Neural cell (in vitro differentiated cells): ENCODE results near the gene KRTAP21-2. TPM values are rescaled to one million over a fixed set of nuclear protein-coding genes. Genes with fewer than 3 reads are reported as not detected.

Experiments used
- H2AFZ ChIP-seq: fragments of 200-600, 300-800 bp; sonication (generic), shearing (Covaris generic); 2 replicates; pipeline ENCODE4 v1.6.0; 2014; ENCODE audit warnings: low read depth, mild to moderate bottlenecking, antibody characterized with exemption, low read length, moderate library complexity
- H3F3A ChIP-seq: fragments of 200-600 bp; shearing (Covaris generic); 2 replicates; pipeline ENCODE4 v1.6.1; 2016; ENCODE audit warnings: mild to moderate bottlenecking, moderate library complexity, mixed read lengths, antibody characterized with exemption, low read length; ENCODE audit not compliant: insufficient read depth, poor library complexity, severe bottlenecking
- H3K27ac ChIP-seq: fragments of 200-600, 300-800 bp; sonication (generic), shearing (Covaris generic); 2 replicates; pipeline ENCODE4 v1.5.1; 2014; ENCODE audit warnings: mild to moderate bottlenecking, low read length, moderate library complexity
- H3K27me3 ChIP-seq: fragments of 300-800, 200-600 bp; sonication (generic), shearing (Covaris generic); 2 replicates; pipeline ENCODE4 v1.6.0; 2014; ENCODE audit warnings: mild to moderate bottlenecking, low read depth, low read length, moderate library complexity; ENCODE audit not compliant: insufficient read depth
- H3K36me3 ChIP-seq: fragments of 300-800, 200-600 bp; sonication (generic), shearing (Covaris generic); 2 replicates; pipeline ENCODE4 v1.5.1; 2014; ENCODE audit warnings: mild to moderate bottlenecking, antibody characterized with exemption, low read length, moderate library complexity; ENCODE audit not compliant: insufficient read depth
- H3K4me2 ChIP-seq: fragments of 300-800, 200-600 bp; sonication (generic), shearing (Covaris generic); 2 replicates; pipeline ENCODE4 v1.6.0; 2014; ENCODE audit warnings: mild to moderate bottlenecking, low read length
- H3K4me3 ChIP-seq: fragments of 300-800, 200-600 bp; sonication (generic), shearing (Covaris generic); 2 replicates; pipeline ENCODE4 v1.5.1; 2014; ENCODE audit warnings: mild to moderate bottlenecking, low read length, moderate library complexity
- H3K79me2 ChIP-seq: fragments of 200-600 bp; shearing (Covaris generic); replicated peaks from 2 replicates; pipeline ENCODE4 v1.6.0; 2014; ENCODE audit warnings: mild to moderate bottlenecking, low read length, moderate library complexity; ENCODE audit not compliant: insufficient read depth
- H3K9ac ChIP-seq: fragments of 300-800, 200-600 bp; sonication (generic), shearing (Covaris generic); 2 replicates; pipeline ENCODE4 v1.6.1; 2016; ENCODE audit warnings: mild to moderate bottlenecking, low read length, mixed read lengths
- H3K9me2 ChIP-seq: fragments of 200-600 bp; shearing (Covaris generic); 2 replicates; pipeline ENCODE4 v1.6.1; 2016; ENCODE audit warnings: mild to moderate bottlenecking, low read length, mixed read lengths; ENCODE audit not compliant: insufficient read depth
- H3K9me3 ChIP-seq: fragments of 200-600, 300-800 bp; sonication (generic), shearing (Covaris generic); 2 replicates; pipeline ENCODE4 v1.6.1; 2016; ENCODE audit warnings: mild to moderate bottlenecking, mixed run types, low read length, moderate library complexity, mixed read lengths
- H4K20me1 ChIP-seq: fragments of 200-600 bp; shearing (Covaris generic); 2 replicates; pipeline ENCODE4 v1.6.1; 2016; ENCODE audit warnings: mild to moderate bottlenecking, mixed run types; ENCODE audit not compliant: insufficient read depth
- EP300 ChIP-seq: fragments of 450-650 bp; conservative IDR thresholded peaks from 2 replicates; pipeline ENCODE4 v1.6.1; 2014; ENCODE audit warnings: antibody characterized with exemption, mild to moderate bottlenecking, moderate library complexity; ENCODE audit not compliant: poor library complexity, severe bottlenecking
- EZH2 ChIP-seq: fragments of 200-600, 300-800 bp; shearing (Covaris generic), sonication (generic); IDR thresholded peaks from 2 replicates; pipeline ENCODE4 v1.6.1; 2014; ENCODE audit warnings: antibody characterized with exemption, low read length, borderline replicate concordance, mild to moderate bottlenecking; ENCODE audit not compliant: insufficient read depth, poor library complexity, severe bottlenecking
- MXI1 ChIP-seq: fragments of 450-650 bp; conservative IDR thresholded peaks from 2 replicates; pipeline ENCODE4 v1.6.1; 2014; ENCODE audit warnings: antibody characterized with exemption, mild to moderate bottlenecking; ENCODE audit not compliant: poor library complexity, severe bottlenecking
- POLR2AphosphoS5 ChIP-seq: IDR thresholded peaks from 2 replicates; pipeline ENCODE4 v1.6.1; 2012
- RAD21 ChIP-seq: fragments of 450-650 bp; conservative IDR thresholded peaks from 2 replicates; pipeline ENCODE4 v1.6.1; 2014; ENCODE audit warnings: antibody characterized with exemption, mild to moderate bottlenecking, moderate library complexity
- SMC3 ChIP-seq: fragments of 450-650 bp; conservative IDR thresholded peaks from 2 replicates; pipeline ENCODE4 v1.6.1; 2014; ENCODE audit warnings: antibody characterized with exemption, mild to moderate bottlenecking, moderate library complexity; ENCODE audit not compliant: poor library complexity
- TAF1 ChIP-seq: IDR thresholded peaks from 2 replicates; pipeline ENCODE4 v1.6.1; 2012; ENCODE audit warnings: low read depth
- polyA plus RNA-seq: library from polyadenylated mRNA; depleted of rRNA; stranded (reverse); fragments of >200 nt; gene quantifications from 2 replicates; pipeline ENCODE4 v1.2.3, GENCODE V29; 2014
- TF ChIP-seq, protein P1 (sequence below): fragments of 450-650 bp; IDR thresholded peaks from 2 replicates; pipeline ENCODE4 v1.5.1; 2014; ENCODE audit warnings: antibody characterized with exemption, mild to moderate bottlenecking, moderate library complexity; ENCODE audit not compliant: poor library complexity, severe bottlenecking
- TF ChIP-seq, protein P2 (sequence below): IDR thresholded peaks from 2 replicates; pipeline ENCODE4 v1.6.1; 2012; ENCODE audit warnings: borderline replicate concordance

Gene KRTAP21-2
- polyA plus RNA-seq, 1 donor from 2014 or later = not detected

DNA sequence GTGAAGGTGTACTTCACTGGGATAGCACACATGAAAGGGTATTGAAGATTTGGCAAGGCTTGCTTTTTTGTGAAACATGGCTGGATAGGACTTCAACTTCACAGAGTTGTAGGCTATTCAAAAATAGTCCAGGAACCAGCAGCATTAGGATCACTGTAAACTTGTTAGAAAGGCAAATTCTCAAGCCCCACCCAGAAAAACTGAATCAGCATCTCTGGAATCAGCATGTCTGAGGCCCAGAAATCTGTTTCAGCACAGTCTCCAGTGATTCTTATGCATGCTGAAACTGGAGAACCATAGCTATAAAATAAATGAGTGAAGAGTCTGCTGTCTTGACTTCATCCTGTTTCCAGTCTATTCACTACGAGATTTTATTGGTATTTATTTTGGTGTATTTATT, 20.3 kb downstream of the KRTAP21-2 start:
- Histone ChIP-seq H3K36me3 (no peaks in the 10 kb centered on the region), H3K79me2 (no peaks in the 10 kb centered on the region), H3K9me2 (no peaks in the 10 kb centered on the region), H2AFZ (no peak overlapping the region), H3K27me3 (no peaks in the 10 kb centered on the region), H3K4me2 (no peak overlapping the region), H3F3A (no peaks in the 10 kb centered on the region), H3K27ac (no peak overlapping the region), H3K9ac (no peak overlapping the region), H4K20me1 (no peaks in the 10 kb centered on the region), H3K4me3 (no peak overlapping the region), H3K9me3 (no peaks in the 10 kb centered on the region)
- TF ChIP-seq EP300 = no peak

DNA sequence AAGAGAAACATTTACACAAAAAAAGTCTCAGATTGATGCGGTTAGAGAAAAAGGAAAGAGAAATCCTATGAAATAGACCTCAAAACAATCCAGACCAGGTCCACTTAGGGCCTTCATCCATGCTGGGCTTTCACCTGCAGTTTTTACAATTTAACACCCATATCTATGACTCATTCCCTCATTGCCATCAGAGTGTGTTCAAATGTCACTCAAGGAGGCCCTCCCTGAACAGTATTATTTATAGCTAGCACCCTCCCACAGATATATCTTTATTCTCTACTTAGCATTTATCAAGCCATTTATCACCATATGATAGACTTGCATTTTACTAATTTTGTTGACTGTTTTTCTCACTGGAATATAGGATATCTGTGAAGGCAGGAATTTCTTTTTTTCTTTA, 27.7 kb downstream of the KRTAP21-2 start:
- no peak overlapping the region for H3K4me2 ChIP-seq
- TF ChIP-seq, protein P1, sequence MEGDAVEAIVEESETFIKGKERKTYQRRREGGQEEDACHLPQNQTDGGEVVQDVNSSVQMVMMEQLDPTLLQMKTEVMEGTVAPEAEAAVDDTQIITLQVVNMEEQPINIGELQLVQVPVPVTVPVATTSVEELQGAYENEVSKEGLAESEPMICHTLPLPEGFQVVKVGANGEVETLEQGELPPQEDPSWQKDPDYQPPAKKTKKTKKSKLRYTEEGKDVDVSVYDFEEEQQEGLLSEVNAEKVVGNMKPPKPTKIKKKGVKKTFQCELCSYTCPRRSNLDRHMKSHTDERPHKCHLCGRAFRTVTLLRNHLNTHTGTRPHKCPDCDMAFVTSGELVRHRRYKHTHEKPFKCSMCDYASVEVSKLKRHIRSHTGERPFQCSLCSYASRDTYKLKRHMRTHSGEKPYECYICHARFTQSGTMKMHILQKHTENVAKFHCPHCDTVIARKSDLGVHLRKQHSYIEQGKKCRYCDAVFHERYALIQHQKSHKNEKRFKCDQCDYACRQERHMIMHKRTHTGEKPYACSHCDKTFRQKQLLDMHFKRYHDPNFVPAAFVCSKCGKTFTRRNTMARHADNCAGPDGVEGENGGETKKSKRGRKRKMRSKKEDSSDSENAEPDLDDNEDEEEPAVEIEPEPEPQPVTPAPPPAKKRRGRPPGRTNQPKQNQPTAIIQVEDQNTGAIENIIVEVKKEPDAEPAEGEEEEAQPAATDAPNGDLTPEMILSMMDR = no peak
- TF ChIP-seq SMC3 (no peak), TAF1 (no peak), POLR2AphosphoS5 (no peak), RAD21 (no peak), EP300 (no peak), MXI1 (no peak), EZH2 (no peak)
- TF ChIP-seq, protein P2, sequence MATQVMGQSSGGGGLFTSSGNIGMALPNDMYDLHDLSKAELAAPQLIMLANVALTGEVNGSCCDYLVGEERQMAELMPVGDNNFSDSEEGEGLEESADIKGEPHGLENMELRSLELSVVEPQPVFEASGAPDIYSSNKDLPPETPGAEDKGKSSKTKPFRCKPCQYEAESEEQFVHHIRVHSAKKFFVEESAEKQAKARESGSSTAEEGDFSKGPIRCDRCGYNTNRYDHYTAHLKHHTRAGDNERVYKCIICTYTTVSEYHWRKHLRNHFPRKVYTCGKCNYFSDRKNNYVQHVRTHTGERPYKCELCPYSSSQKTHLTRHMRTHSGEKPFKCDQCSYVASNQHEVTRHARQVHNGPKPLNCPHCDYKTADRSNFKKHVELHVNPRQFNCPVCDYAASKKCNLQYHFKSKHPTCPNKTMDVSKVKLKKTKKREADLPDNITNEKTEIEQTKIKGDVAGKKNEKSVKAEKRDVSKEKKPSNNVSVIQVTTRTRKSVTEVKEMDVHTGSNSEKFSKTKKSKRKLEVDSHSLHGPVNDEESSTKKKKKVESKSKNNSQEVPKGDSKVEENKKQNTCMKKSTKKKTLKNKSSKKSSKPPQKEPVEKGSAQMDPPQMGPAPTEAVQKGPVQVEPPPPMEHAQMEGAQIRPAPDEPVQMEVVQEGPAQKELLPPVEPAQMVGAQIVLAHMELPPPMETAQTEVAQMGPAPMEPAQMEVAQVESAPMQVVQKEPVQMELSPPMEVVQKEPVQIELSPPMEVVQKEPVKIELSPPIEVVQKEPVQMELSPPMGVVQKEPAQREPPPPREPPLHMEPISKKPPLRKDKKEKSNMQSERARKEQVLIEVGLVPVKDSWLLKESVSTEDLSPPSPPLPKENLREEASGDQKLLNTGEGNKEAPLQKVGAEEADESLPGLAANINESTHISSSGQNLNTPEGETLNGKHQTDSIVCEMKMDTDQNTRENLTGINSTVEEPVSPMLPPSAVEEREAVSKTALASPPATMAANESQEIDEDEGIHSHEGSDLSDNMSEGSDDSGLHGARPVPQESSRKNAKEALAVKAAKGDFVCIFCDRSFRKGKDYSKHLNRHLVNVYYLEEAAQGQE = no peak
- H3K36me3 ChIP-seq = no peaks in the 10 kb centered on the region
- H3K27me3 ChIP-seq = no peaks in the 10 kb centered on the region
- H2AFZ ChIP-seq = no peak overlapping the region
- no peak overlapping the region for H3K27ac ChIP-seq
- no peaks in the 10 kb centered on the region for H3K79me2 ChIP-seq
- no peaks in the 10 kb centered on the region for H3K9me3 ChIP-seq
- H3K9ac ChIP-seq = no peak overlapping the region
- no peaks in the 10 kb centered on the region for H4K20me1 ChIP-seq
- no peaks in the 10 kb centered on the region for H3F3A ChIP-seq
- H3K4me3 ChIP-seq = no peak overlapping the region
- H3K9me2 ChIP-seq = no peaks in the 10 kb centered on the region
